Inferior parietal cortex (tissue), 1 donor: ENCODE measurements around the gene NDUFV2.
"Not testable (repeated sequence)": the region's sequence is repeated elsewhere in the genome, so short reads cannot be mapped to it uniquely, and the experiment has no call there.

ENCODE experiments used
- DNase-seq: peaks from one replicate; pipeline ENCODE4 v3.0.0-alpha.2; 2016; ENCODE audit errors: extremely low spot score

The NDUFV2 gene

DNA sequence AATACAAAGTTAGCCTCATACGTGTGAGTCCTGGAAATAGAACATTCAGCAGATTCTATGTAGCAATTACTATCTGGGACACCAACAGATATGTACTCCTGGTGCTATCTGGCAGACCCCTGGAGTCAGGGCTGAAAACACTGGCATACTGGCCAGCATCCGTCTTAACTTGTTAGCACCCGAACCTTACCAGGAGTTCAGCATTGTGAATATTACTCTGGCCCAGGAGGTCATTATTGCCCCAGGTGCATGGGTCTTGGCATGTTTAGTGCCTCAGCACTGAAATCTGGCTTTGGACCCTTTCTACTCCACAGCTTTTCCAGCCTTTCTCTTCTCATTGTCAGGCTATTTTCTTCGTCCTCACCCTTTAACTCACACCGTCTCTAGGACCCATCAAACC lies 11.9 kb upstream of the NDUFV2 start:
- no peak for DNase-seq

DNA sequence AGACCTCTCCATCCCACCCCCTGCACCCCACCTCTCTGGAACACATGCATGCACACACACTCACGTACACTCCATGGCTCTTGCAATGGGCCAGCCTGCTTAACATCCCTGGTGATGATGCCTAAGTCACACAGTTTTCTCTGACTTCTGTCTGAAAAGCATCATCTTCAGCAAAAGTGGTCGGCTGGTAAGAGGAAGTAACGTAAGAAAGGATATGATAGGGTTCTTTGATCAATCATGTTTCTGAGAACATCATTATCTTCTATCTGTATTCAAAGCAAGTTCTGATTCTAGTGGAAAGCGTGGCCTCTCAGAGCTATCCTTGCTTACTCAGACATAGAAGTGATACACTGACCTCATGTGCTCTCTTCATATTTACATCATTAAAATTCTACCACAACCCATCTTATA lies 11.4 kb upstream of the NDUFV2 start:
- DNase-seq = no peak

DNA sequence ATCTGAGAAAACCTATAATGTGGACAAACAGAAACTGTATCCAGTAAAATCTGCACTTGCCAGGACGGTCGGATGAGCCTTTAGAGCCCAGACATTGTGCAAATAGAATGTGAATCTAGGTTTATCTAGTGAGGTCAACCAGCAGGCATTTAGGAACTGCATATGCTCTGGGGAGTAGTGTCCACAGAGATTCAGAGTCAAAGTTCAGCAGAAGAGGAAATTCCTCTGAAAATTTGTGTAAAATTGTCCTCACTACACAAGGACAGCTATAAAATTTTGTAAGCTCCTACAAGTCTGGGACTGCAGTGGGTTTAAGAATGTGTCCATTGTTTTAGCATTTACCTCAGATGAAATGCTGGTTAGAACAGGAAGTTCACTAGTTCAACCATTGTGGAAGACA lies 9.8 kb upstream of the NDUFV2 start:
- DNase-seq = no peak

DNA sequence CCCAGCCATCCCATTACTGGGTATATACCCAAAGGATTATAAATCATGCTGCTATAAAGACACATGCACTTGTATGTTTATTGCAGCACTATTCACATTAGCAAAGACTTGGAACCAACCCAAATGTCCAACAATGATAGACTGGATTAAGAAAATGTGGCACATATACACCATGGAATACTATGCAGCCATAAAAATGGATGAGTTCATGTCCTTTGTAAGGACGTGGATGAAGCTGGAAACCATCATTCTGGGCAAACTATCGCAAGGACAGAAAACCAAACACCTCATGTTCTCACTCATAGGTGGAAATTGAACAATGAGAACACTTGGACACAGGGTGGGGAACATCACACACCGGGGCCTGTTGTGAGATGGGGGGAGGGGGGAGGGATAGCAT lies 9.4 kb upstream of the NDUFV2 start:
- not testable (repeated sequence) for DNase-seq

DNA sequence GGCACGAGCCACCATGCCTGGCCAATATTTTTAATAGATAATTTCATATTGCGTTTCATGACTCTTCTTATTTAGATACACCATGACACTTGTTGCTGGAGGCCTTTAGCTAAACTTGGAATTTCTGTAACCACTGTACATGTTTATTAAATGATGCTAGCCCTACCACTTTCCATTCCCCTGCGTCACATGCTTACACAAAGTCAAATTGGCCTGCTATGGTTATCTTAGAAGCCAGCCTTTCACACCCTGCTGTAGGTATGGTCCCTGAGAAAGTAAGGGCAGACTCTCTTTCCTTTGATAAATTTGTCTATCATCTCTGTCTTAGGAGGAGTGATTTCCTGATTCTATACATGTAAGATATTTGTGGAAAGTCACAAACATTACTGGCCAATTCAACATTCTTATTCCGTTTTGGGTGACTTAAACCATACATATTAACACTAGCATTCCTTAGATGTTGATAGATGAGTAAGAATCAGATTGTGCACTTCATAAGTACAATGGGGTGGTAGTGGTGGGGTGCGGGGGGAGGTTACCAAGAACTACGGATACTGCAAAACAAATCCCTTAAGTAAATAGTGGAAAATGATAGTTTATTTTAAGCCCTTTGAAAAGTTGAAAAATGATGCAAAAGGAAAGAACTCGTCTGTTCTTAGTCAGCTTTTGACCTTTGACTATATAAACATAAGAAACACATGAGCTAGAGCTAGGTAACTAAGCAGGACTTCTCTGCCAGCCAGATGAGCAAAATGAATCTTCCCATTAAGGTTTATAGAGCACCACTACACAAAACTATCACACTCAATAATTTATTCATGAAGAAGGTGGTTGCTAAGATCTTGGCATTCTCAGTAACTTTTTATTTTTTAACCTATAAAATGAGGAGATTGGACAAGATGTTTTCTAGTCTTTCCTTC lies 7.9 kb upstream of the NDUFV2 start:
- no peak for DNase-seq

DNA sequence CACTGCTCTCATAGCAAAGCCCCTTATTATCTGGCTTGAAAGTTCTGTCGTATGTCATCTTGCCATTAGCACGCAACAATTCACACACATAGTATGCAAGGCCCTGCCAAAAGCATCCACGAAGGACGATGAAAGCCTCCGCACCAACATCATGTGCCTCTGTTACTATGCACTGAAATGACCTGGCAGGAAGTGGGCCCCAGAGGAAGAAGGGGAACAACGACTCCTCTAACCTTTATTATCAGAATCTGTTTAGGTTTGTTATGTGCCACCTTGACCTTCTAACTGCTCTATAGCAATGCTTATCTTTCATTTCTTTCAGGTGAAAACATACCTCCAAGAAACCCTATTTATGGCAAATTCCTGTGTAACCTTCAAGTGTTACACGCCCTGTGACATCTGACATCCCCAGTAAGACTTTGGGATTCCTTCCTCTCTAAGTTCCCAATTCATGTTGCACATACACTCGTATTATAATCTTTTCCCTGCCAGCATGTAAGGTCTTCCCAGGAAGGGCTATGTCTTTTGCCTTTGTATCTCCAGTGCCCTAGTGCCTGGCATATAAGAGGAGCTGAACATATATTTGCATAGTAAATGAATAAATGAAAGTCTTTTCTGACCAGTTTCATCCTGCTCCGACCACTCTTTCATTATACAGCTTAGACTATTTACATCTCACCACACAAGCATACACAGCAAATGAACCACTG lies 7.0 kb upstream of the NDUFV2 start:
- DNase-seq = no peak

DNA sequence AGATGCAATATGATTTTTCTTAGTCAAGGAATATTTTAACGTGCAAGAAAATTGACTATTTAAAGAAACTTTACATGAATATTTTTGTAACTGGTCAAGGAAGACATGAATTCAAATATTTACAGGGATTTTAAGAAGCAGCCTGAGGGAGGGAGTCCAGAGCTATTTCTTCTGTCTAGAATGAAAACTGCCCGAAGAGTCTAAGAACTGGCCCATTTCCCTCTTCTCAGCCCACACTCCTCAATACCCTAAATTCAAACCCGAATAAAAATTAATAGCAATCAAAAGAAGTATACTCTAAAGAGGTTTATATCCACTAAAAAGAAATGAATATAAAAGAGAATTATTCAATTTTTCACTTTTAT lies 6.5 kb upstream of the NDUFV2 start:
- no peak for DNase-seq

DNA sequence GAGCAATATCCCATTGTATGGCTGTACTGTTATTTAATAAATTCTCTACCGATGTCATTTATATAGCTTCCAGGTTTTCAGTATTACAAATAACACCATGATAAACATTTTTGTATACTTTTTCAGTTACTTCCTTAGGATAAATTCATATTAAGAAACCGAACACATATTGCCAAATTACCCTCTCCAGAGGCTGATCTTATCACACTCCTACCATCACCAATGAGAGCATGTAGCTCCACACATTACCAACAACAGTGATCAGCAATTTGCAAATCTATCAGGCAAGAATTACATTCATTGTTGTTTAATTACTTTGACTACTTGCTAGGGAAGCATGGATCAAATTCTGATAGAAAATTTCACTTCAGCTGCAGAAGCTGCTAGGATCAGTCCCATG lies 5.8 kb upstream of the NDUFV2 start:
- no peak for DNase-seq

DNA sequence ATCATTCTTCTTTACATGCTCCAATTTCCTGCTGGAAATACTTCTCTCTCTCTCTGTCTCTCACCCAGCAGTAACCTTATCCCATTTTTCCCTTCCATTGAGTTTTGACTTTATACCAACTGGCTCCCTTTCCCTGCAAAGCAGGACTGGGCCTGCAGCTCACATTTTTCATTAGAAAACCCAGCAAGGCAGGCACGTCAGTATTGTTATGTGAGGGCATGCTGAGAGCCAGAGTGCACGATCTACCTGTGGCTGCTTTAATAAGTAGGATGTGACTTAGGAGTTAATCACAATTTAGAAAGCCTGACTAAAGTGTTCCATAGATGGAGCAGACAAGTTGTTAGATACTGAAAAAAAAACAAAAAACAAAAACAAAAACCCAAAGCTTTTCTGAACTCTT lies 5.2 kb upstream of the NDUFV2 start:
- DNase-seq = no peak

DNA sequence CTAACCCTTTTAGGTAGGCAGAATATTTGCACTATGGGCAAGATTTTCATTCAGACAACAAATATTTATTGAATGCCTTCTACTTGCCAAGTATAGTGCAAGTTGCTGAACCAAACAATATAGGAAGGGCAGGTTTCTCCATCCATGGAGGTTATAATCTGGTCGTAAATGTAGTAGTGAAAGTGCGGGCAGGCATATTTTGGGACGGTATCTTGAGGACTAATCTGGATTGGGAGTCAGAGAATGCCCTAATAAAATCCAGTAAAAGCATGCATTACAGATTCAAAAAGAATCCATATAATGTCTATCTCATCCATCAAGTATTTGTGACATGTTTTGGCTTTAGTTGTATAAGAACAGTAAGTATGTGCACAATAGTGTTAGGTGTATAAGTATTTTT lies 1.7 kb upstream of the NDUFV2 start:
- DNase-seq = no peak

DNA sequence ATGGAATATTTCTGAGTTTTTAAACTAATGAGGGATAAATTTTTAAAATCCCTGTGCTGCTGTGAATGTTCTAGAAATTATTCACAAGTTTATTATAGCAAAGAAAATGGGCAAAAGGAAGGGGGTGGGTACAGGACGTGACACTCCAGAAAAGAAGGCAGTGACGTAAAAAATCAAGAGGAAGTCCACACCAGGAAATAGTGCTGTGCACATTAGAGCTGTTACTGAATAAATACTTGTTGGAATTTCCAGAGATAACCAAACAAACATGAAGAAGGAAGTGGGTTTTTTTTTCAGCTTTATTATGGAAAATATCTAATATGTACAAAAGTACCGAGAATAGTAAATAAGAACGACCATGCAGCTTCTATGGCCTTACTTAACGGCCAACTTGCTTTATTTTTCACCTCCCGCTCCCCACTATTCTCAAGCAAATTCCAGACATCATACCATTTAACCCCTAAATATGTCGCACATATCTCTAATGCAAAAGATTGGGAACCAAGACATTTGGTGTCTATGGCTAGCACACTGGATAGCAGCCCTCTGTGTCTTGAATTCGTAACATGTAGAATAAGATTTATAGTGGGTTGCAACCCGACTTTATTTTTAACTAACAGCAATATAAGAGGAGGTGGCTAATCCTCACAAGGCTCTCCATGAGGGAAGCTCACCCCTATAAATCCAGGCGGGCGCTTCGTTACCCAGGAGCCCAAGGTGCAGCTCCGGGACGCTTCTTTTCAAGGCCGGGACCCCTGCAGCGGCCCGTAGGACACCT lies 580 bp upstream of the NDUFV2 start:
- peak; percentile 40 for DNase-seq

DNA sequence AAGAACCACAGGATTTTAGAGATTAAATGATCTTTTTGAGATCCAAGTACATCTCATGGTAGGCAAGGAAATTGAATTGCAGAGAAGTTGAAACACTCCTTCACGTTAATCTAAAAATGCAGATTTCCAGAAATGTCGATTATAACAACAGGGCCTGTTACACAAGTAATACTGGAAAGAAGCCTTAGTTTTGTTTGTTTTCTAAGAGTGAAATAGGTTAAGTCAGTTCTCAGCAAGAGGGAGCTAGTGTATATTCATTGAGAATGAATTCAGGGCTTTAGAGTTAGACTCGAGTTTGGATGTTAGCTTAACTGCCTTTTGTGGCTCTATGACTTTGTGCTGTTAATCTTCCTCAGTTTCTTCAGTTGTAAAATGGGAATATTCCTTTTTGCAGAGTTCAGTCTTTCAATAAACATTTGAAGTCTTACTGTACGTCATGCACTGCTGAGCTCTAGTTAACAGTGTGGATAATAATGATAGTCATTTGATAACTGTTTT lies 926 bp downstream of the NDUFV2 start:
- peak; percentile 37 for DNase-seq

DNA sequence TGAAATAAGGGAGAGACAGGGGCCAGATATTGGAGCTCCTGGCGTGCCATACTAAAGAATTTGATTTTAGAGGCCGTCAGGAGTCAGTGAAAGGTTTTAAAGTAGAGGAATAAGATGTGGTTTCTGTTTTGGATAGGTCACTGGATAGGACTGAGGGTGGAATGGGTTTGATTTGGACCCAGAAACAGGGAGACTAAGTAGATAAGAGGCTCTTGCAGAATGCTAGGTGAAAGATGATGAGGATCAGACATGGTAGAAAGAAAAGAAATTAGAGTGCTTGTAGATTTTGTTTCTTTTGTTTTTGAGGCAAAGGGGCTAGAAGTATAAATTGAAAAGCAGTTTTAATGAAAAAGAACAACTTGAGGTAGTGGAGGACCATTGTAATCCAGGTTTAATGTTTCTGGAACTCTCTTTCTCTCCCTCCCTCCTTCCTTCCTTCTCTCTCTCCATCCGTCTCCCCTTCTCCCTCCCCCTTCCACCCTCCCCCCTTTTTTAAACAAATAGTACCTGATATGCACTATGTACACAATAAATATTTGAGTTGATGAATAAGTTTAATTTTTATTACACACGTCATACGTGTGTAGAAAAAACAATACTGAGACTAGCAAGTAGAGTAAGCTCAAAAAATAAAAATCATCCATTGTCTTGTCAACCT lies 1.9 kb downstream of the NDUFV2 start:
- no peak for DNase-seq

DNA sequence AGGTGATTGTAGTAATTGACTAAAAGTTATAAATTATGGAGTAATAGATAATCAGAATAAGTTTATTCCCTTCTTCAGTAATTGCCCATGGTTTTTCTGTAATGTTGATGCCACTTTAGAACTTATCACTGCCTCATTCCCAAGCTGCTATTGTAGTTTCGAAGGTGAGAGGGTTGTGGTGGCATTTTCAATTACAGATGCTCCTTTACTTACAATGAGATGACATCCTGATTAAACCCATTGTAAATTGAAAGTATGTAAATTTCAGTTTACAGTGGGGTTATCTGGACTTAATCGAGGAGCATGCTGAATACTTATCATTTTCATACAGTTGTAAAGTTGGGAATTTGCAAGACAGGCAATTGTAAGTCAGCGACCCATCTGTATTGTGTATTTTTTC lies 2.9 kb downstream of the NDUFV2 start:
- DNase-seq = no peak

DNA sequence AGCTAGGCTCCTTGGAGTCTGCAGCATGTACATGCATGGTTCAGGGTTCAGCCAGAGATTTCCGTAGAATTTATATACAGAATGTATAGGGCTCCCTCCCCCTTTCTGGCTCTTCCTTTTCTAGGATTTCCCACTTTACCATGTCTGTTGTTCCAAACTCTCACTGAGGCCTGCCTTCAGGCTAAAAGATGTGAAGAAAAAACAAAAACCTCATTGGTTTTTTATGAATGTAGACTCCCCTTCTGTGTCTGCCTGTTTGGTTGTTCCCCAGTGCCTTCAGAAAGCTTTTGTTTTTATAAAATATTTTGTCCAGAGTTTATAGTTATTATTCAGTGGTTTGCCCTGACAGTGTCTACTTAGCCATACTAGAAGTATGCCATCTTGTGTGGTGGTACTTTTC lies 3.6 kb downstream of the NDUFV2 start:
- DNase-seq = no peak

DNA sequence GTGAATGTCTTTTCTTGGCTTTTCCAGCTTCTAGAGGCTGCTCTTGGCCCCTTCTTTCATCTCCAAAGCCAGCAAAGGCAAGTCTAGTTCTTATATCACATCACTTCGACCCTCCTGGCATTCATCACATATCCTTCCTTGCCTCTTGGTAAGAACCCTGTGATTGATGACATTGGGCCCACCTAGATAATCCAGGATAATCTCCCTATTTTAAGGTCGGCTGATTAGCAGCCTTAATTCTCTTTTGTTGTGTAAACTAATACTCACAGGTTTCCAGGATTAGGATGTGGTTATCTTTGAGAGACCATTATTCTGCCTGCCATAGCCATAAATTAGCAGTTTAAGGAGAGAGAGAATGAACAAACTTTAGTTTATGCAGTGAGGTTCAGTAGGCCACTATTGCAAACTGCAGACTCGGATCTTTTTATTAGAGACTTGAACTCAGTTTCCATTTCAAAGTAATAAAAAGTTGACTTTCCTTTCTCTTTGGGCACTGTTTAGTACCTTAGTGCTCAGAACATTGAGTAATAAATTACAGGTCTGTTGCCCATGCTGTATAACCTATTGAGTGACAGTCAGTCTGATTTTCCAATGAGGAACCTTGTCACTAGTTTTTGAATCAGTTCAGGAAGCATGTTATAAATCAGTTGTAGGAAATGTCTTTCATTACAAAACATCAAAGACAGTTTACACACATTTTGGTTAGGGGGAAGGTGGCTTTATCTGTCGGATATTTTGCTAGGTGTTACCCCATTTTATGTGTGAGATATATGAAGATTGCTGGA lies 4.5 kb downstream of the NDUFV2 start:
- no peak for DNase-seq

DNA sequence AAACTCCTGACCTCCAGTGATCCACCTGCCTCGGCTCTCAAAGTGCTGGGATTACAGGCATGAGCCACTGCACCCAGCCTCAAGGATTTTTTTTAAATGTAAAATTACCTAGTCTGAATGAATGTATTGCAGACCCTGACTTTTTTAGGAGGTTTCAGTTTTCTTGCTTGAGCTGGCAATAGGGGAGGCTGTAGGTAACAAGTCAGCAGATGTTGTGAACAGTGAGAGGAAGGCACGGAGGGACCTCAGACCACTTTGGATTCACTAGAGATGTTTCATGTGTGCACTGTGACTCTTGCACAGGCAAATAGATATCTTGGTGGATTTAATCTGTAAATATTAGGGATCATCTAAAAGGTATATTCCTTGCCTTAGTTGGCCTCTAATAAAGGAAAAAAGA lies 6.4 kb downstream of the NDUFV2 start:
- DNase-seq = no peak

DNA sequence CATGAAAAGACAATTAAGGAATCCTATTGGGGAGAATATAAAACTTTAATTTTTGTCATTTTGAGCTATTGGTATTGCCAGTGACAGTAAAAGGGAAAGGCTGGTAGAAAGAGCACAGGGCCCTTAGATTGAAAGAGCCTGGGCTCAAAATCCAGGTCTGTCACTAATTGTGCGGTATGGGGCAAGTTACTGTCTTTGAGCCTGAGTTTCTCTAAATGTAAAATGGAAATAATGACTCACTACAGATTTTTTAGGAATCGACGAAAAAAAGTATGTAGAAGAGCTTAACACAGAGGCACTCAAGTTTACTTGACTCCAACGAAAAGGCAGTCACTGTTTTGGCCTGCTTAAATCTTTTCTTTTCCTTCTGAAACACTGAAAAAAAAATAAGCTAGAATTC lies 7.0 kb downstream of the NDUFV2 start:
- no peak for DNase-seq

DNA sequence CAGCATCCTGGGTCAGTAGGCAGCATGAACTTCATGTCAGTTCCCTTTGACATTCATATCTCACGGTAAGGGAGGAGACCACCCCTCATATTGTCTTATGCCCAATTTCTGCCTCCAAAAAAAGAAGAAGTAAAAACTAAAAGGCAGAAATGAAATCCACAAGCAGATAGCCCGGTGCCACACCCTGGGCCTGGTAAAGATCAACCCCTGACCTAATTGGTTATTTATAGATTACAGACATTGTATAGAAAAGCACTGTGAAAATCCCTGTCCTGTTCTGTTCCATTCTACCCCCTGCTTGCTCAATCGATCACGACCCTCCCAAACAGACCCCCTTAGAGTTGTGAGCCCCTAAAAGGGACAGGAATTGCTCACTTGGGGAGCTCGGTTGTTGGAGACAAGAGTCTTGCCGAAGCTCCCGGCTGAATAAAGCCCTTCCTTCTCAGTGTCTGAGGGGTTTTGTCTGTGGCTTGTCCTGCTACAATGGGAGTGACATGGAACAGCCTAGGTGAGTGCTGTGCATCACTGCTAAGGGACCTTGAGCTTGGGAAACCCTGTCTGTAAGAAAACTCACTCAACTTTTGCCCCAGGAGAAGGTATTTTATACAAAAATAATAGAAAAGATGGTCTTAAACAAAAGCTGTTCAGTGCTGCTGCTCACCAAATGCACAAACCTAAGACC lies 11.1 kb downstream of the NDUFV2 start:
- no peak for DNase-seq

DNA sequence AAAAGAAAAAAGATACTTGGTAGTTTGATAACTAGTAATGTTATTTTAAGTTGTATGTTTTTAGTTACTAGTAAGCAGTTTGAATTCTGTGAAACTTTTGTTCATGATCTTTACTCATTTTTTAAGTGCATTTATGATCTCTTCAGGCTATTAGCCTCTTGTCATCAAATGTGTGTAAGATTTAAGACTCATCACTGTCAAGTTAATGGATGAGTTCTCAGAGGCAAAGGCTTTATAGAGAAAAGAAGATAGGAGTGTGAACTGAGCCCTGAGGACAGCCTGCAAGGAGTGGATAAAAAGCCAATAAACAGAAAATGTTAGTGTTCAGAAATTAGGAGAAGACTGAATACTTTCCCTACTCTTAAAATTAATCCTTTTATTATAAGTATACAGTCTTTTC lies 13.5 kb downstream of the NDUFV2 start:
- no peak for DNase-seq
